Ascending aorta (tissue), 2 donors: Measurements from ENCODE around the gene USP14. TPM values are rescaled to one million over a fixed set of nuclear protein-coding genes. Genes with fewer than 3 reads are reported as not detected.

Experiments used
- DNase-seq, 2 donors: peaks; one replicate each; pipeline ENCODE4 v3.0.0-alpha.2; 2019; ENCODE audit warnings: low spot score in 2 of 2
- H3K27ac ChIP-seq, 2 donors: fragments of 200-600 bp; sonication (generic); one replicate each; pipeline ENCODE4 v1.5.1; 2016 to 2017; ENCODE audit warnings: mild to moderate bottlenecking in 1 of 2
- H3K27me3 ChIP-seq: fragments of 200-600 bp; sonication (generic); one replicate; pipeline ENCODE4 v1.5.1; 2017
- H3K36me3 ChIP-seq, 2 donors: fragments of 200-600 bp; sonication (generic); one replicate each; pipeline ENCODE4 v1.5.1; 2016
- H3K4me1 ChIP-seq, 2 donors: fragments of 200-600 bp; sonication (generic); one replicate each; pipeline ENCODE4 v1.5.1; 2016 to 2017; ENCODE audit warnings: mild to moderate bottlenecking in 1 of 2
- H3K4me3 ChIP-seq, 2 donors: fragments of 200-600 bp; sonication (generic); one replicate each; pipeline ENCODE4 v1.5.1; 2016 to 2017; ENCODE audit warnings: mild to moderate bottlenecking in 1 of 2
- H3K9me3 ChIP-seq, 2 donors: fragments of 200-600 bp; sonication (generic); one replicate each; pipeline ENCODE4 v1.5.1; 2016
- intact Hi-C: fragments of 100-400 bp; cut with DNase I; formaldehyde crosslinking; loops from one replicate; pipeline ENCODE4 v1.15.1; 2023
- total RNA-seq: library from RNA; depleted of rRNA; stranded (reverse); fragments of >200 nt; gene quantifications from one replicate; pipeline ENCODE4 v1.1.0, GENCODE V29; 2016
- TF ChIP-seq, protein P1 (sequence below), 3 experiments: fragments of 200-600 bp in 2 of 3; fragments of 450-650 bp in 1 of 3; sonication (generic) in 2 of 3; IDR thresholded peaks; one replicate each; pipeline ENCODE4 v1.5.1; 2016 to 2019; ENCODE audit warnings: antibody characterized with exemption in 3 of 3, mild to moderate bottlenecking in 1 of 3, moderate library complexity in 1 of 3

Gene USP14
- total RNA-seq, 1 donor from 2014 or later = 9.7 TPM

DNA sequence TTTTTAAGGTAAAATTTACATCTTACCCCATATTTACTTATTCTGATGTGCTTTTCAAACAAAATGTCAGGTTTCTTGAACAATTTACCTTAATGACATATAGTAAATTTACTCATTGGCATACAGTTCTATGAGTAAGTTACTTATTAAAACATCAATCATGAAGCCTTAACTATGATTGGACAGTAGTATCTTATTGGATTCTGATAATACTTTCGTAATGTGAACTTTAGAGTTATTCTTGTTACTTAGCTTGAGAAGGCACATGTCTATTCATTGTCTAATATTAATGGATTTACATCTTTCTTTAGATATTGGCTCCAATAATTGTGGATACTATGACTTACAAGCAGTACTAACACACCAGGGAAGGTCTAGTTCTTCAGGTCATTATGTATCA, 51.7 kb downstream of the USP14 start:
- Histone ChIP-seq H3K27ac (no peak overlapping the region), H3K27me3 (no peaks in the 10 kb centered on the region), H3K4me1 (no peaks in the 10 kb centered on the region), H3K9me3 (no peaks in the 10 kb centered on the region), H3K4me3 (no peak overlapping the region), H3K36me3 (peaks cover 46 to 63% of the 10 kb centered on the region in 2 donors)
- DNase-seq = no peak
- intact Hi-C loops = no loop called here
- TF ChIP-seq, protein P1, sequence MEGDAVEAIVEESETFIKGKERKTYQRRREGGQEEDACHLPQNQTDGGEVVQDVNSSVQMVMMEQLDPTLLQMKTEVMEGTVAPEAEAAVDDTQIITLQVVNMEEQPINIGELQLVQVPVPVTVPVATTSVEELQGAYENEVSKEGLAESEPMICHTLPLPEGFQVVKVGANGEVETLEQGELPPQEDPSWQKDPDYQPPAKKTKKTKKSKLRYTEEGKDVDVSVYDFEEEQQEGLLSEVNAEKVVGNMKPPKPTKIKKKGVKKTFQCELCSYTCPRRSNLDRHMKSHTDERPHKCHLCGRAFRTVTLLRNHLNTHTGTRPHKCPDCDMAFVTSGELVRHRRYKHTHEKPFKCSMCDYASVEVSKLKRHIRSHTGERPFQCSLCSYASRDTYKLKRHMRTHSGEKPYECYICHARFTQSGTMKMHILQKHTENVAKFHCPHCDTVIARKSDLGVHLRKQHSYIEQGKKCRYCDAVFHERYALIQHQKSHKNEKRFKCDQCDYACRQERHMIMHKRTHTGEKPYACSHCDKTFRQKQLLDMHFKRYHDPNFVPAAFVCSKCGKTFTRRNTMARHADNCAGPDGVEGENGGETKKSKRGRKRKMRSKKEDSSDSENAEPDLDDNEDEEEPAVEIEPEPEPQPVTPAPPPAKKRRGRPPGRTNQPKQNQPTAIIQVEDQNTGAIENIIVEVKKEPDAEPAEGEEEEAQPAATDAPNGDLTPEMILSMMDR (IDR thresholded peaks at IDR 0.05) = no peak

DNA sequence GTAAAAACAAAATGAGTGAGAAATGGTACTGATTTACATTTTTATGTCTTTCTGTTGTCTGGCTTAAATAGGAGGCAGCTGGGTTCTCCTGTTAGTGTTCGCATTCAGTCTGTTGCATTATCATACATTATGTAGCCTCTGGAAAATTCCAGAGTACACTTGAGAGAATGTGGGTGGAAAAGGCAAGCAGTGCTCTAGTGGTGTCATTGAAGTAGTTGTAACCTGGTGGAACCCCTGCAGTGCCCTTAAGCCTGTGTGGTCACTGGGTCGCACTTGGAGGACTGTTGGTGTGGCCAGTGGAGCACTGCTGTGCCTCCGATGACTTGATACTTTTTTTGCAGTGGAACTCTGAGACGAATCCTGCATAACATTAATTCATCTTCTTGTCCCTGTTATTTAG, 52.4 kb downstream of the USP14 start:
- DNase-seq = no peak
- Histone ChIP-seq H3K4me1 (no peaks in the 10 kb centered on the region), H3K36me3 (peaks cover 46 to 63% of the 10 kb centered on the region in 2 donors), H3K27me3 (no peaks in the 10 kb centered on the region), H3K27ac (no peak overlapping the region), H3K4me3 (no peak overlapping the region), H3K9me3 (no peaks in the 10 kb centered on the region)
- intact Hi-C loops = no loop called here
- TF ChIP-seq, protein P1 (IDR thresholded peaks at IDR 0.05) = no peak

DNA sequence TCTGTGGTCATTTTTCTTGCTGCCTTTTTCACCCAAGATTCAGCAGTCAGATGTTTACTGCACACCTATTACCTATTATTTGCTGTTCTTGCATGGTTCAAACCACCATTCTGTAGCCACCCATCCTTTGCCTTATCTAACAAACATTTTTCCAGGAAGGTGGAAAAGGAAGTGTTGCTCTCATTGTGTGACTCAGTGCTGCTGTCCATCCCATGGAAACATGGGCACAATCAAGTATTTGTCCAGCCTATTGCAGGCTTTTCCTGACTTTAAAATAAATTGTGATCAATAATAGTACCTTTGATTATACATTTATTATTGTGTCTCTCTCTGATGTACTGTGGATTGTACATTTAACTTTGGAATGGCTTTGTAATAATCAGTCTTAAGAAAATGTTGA, 53.2 kb downstream of the USP14 start:
- Histone ChIP-seq H3K9me3 (no peaks in the 10 kb centered on the region), H3K4me1 (no peaks in the 10 kb centered on the region), H3K27ac (no peak overlapping the region), H3K4me3 (no peak overlapping the region), H3K27me3 (no peaks in the 10 kb centered on the region), H3K36me3 (peaks cover 50 to 63% of the 10 kb centered on the region in 2 donors)
- intact Hi-C loops = no loop called here
- DNase-seq = no peak
- TF ChIP-seq, protein P1 (IDR thresholded peaks at IDR 0.05) = no peak

DNA sequence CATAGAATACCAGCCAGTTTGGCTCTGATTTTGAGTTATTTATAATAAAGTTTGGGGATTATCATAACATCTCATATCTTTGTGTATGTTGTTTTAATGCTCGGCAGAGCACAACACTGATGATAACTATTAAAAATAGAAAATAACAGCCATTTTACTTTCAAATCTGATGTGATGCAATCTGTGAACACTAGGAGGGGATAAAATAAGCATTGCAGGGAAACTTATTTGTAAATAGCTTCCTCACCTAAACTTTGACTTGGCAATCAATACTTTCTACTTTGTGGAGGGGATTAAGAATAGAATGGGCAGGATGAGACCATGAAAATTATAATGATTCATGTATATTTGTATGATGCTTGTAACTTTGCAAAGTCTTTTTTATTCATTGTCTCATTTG, 54.4 kb downstream of the USP14 start:
- Histone ChIP-seq H3K4me3 (no peak overlapping the region), H3K27me3 (no peaks in the 10 kb centered on the region), H3K9me3 (no peaks in the 10 kb centered on the region), H3K36me3 (peaks cover 56 to 70% of the 10 kb centered on the region in 2 donors), H3K27ac (no peak overlapping the region), H3K4me1 (no peaks in the 10 kb centered on the region)
- no peak for DNase-seq
- TF ChIP-seq, protein P1 (IDR thresholded peaks at IDR 0.05) = no peak
- intact Hi-C loops = no loop called here

DNA sequence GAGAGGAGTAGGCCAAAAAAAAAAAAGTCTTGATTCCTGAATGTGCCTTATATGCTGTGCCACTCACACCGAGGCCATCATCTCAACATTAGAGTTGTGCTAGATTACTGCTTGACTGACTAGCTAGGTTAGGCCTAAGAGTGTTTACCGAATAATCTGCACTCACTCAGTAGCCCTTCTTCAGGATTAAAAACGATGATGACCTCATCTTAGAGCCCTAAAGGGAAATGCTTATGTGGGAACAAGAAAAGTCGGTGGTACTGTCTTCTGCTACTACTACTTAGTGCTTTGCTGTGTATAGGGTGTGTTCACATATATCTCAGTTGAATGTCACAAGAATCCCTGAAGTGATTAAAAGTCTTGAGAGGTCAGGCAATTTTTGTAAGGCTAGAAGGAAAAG, 55.1 kb downstream of the USP14 start:
- peaks cover 63 to 78% of the 10 kb centered on the region in 2 donors for H3K36me3 ChIP-seq
- no peaks in the 10 kb centered on the region for H3K4me1 ChIP-seq
- TF ChIP-seq, protein P1 (IDR thresholded peaks at IDR 0.05) = no peak
- no peaks in the 10 kb centered on the region for H3K27me3 ChIP-seq
- no peaks in the 10 kb centered on the region for H3K9me3 ChIP-seq
- H3K4me3 ChIP-seq = no peak overlapping the region
- DNase-seq = no peak
- H3K27ac ChIP-seq = no peak overlapping the region
- intact Hi-C loops = no loop called here

DNA sequence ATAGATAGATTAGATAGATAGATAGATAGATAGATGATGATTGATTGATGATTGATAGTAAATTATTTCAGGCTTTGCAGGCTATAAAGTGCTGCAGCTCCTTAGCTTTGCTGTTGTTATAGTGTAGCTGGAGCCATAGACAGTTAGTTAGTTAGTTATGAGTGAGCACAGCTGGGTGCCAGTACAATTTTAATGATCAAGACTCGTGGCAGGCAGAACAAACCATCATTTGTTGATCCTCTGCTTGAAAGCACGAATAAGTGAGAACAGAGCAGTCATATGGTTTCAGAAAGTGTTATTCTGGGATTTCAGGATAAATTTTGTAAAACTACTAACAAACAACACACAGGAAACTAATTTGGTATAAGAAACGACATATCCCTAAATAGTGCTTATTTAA, 55.6 kb downstream of the USP14 start:
- no peaks in the 10 kb centered on the region for H3K4me1 ChIP-seq
- H3K36me3 ChIP-seq = peaks cover 63 to 81% of the 10 kb centered on the region in 2 donors
- intact Hi-C loops = no loop called here
- DNase-seq = no peak
- no peaks in the 10 kb centered on the region for H3K9me3 ChIP-seq
- H3K4me3 ChIP-seq = no peak overlapping the region
- no peaks in the 10 kb centered on the region for H3K27me3 ChIP-seq
- TF ChIP-seq, protein P1 (IDR thresholded peaks at IDR 0.05) = no peak
- no peak overlapping the region for H3K27ac ChIP-seq
